GM19463 (cell line): Measurements from ENCODE around the gene AXDND1.

Source experiments
- ATAC-seq: cut with Tn5 transposase; IDR thresholded peaks from one replicate; pipeline ENCODE4 v1.9.1; 2021; ENCODE audit warnings: mild to moderate bottlenecking, moderate library complexity; ENCODE audit not compliant: unreplicated experiment

The AXDND1 gene, protein sequence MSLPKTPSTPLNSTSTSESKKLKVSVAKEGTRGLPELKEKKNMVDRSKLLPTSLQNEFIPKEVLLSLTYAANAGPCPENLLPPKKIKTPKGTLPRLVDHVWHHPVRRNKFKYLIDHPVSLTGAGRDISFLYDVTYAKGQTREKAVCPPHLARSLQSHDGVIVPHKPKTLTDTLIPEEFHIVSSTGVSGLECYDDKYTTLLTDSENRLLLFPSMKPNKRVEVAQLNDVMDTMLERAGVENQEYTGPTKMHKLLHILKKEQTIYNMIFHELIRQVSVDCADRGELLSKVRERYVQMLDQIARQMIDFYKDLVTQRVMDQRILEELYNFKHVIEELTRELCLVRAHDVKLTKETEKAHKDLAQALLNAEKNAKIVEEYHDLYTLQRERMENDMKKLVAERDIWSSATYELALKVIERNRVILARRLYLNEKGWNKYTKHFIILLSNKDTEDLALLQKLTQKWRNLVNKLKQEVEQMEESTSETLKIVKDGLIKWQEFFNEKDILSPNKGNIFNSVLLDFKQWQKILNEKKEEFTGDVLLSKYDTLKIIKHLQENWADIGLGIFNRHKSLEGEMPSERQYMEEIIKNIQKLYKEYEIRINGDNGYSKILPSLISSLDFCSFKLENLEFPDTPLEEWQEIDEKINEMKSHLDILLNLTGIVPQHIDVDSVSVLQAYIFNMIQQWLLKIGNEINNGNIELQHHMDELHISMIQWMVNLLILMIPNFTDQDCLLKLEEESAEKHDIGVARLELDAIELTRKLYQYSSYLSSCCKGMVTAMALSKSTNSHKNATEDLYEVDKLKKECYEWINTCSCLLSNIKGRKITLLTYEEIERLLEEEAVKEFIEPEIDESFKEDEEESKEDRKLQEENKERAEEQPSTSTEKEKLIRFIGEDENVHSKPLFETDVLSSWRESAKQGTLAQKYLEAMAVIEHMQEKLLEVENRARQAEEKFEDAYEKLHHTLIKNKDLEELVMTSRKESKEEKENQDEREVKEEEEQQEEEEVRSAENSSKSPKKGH

DNA sequence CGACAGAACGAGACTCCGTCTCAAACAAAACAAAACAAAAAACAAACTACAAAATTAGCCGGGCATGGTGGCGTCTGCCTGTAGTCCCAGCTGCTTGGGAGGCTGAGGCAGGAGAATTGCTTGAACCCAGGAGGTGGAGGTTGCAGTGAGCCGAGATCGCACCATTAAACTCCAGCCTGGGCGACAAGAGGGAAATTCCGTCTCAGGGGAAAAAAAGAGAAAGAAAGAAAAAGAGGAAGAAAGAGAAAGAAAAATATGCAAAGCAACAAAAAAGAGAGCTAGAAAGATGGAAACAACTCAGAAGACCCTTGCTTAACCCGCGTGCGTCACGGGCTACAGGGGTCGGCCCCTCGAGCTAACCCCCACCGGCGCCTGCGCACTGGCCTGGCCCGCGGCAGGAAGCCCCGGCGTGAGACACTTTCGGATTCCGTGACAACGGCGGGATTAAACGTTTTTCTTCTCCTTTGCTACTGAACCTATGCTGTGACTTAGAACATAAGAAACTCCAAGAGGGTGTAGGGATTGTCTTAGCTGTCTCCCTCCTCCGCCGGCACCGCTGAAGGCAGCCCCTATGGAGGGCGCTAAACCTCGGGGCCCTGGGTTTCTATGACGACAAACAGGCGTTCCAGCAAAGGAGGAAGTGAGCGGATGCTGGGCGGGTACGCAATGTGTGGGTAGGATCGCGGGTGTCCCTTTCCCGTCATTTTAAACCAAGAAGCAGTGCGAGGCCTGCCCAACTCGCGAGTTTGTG lies at the start of gene AXDND1:
Gene AXDND1, plus strand, starts transcription at position 630 of the 751 bp plus-strand sequence. CDS start 539 bp downstream, outside the sequence.
- ATAC-seq: peak; percentile 98

DNA sequence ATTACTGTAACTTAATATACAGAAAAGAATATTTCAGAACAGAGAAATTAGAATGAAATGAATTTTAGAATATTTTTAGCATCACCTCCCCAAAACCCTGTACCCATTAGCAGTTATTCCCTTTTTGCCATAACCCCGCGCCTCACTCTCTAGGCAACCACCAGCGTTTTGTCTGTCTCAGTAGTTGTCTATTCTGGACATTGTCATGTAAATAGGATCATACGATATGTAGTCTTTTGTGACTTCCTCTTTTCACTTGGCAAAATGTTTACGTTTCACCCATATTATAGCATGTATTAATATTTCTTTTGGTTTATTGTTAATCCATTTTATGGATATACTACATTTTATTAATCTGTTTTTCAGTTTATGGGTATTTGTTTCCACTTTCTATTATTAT lies 47.3 kb upstream of the AXDND1 start:
- no peak for ATAC-seq

DNA sequence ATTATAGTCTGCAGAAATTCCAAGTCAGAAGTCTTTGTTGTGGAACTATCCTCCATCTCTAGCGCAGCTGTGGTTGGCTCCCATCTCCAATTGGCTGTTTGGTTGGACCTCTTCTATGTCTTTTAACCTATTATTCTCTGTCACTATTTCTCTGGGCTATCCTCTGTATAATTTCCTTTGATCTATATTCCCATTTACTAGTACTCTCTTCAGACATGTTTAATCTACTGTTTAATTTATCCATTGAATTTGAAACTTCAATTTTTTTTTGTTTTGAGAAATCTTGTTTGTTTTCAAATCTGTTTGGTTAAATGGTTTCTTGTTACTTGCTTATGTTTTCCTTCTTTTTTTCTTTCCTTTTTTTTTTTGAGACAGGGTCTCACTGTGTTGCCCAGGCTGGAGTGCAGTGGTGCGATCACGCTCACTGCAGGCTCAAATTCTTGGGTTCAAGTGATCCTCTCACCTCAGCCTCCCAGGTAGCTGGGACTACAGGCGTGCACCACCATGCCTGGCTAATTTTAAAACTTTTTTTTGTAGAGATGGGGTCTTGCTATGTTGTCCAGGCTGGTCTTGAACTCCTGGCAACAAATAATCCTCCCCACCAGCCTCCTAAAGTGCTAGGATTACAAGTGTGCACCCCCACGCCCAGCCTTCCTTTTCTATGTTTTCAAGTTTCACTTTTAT lies 44.1 kb upstream of the AXDND1 start:
- no peak for ATAC-seq

DNA sequence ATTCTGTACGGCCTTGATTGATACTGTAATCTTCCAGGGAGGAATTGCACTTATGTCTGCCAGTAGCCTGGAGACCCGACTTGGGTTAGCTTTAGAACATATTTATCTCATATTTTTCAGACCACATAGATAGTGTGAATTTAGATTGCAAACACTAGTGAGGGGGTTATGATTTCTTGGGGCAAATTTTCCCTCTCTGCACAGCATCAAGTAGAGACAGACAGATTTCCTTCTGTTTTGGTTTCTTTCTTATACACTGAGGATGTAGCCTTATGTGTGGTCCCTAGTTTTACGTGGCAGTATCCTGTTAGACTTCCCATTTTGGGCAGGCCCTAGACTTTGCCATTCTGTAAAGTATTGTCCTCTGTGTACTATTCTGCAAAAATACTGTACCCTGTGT lies 43.2 kb upstream of the AXDND1 start:
- no peak for ATAC-seq

DNA sequence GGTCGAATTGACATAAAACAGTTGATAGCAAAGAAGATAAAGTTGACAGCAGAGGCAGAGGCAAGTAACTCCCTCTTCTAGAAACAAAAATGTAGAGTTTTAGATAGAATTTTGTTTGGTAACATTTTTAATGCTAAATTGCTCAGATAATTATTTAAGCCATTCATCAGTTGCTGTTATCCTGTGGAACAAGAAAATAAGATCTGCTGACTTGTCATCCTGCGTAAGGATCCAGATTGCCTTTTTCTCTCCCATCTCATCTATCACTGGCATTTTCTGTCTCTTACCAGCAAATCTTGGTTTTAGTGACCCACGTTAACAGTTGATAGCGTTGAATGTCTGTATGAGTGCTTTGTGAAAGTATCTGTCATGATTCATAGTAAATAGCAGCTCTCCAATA lies 42.3 kb upstream of the AXDND1 start:
- no peak for ATAC-seq

DNA sequence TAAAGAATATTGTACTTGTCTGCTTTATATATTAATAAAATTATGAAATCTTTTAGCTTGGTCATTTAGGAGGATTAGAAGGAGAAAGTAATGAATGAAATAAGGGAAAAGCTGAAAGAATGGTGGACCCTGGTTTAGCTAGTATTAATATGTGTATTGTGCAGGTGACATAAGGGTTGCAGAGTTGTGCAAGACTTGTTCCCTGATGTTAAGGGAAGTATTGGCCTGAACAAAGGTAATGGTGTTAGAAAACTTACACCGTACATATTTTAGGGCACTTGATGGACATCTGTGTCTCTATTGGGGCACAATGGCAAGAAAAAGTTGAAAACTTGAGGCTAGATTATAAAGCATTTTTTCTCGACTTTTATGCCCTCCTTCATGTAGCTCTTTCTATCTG lies 39.9 kb upstream of the AXDND1 start:
- ATAC-seq: no peak

DNA sequence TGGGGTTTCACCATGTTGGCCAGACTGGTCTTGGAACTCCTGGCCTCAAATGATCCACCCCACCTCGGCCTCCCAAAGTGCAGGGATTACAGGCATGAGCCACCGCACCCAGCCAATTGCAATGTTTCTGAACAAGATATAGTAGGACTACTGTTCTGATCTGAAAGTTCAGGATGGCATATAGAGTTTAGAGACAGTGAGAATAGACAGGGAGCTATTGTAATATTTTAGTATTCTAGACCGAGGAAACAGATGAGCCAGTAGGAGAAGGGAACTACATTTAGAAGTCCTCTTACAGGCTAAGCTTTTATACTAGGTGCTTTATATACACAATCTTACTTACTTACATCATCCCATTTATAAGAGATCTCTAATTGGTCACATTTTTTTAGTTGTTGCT lies 39.0 kb upstream of the AXDND1 start:
- no peak for ATAC-seq

DNA sequence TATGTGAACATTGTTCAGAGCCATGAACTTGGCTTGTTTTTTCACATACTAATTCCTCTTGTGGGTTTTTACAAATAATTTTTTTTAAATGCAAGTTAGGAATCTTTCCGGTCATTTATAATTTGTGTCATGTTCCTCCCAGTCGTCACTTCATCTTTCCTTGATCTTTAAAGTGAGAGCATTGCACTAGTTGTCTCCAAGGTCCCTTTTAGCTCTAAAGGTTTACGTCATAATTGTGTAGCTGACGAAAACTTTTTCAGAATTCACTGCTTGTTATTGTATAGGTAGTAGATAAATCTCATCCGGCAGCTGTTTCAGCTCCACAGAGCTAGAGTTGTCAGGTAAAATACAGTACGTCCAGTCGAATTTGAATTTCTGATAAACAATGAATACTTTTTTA lies 38.6 kb upstream of the AXDND1 start:
- ATAC-seq: no peak

DNA sequence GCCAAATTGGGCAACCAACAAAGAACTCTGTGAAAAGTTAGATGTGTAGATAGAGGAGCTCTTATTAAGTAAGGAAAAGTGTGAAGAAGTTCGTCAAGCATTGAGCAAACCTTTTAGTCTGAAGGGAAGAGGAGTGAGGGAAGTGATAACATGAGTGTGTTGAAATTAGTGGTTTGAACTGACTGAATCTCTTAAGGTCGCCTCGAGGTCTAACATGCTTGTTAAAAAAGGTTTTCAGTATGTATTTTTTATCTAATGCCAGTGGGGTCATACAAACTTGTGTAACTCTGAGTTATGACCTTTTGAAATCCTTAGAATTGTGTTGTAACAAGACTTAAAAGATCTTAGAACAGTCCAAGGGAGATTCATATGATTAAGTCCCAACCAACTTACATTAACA lies 38.1 kb upstream of the AXDND1 start:
- ATAC-seq: no peak

DNA sequence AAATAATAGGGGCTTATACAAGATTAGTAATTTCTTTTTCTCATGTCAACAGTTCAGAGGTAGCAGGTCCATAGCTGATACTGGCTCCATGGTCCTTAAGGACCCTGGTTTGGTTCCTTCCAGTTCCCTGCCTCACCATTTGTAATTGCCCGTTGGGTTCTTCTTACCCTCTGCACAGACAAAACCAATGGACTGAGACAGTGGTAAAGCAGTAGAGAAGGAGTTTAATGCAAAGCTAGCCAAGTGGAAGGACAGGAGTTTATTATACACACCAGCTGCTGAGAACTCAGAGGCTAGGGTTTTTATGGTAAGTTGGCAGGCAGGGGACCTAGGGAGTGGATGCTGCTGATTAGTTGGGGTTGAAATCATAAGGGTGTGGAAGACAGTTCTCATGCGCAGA lies 35.9 kb upstream of the AXDND1 start:
- no peak for ATAC-seq

DNA sequence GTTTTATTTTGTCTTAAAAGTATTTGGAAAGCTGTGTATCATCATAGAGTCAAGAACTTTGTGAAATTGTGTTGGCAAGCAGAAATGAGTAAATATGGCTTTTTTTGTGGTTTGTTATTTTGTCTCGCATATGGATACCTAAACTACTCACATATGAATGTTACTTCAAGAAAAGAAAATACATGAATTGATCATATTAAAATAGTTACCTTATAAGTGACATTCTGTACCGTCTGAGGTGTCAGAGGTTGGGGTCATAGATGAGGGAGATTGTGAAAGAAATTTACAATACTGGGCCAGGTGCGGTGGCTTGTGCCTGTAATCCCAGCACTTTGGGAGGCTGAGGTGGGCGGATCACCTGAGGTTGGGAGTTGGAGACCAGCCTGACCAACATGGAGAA lies 31.3 kb upstream of the AXDND1 start:
- no peak for ATAC-seq

DNA sequence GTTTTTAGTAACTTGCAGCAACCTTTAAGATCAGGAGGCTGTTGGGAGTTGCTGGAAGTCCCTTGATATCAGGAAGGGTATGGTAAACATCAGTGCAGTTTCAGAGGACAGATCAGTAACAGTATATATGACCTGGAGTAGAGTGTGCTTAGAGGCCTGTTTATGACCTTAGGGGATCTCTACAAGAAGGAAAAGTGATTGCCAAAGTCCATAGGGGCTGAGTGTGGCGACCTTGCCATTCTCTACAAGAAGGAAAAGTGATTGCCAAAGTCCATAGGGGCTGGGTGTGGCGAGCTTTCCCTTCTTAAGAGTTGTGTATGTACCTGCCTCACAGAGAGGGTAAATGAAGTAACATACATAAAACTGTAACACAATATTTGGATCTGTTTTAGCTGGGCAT lies 28.5 kb upstream of the AXDND1 start:
- no peak for ATAC-seq

DNA sequence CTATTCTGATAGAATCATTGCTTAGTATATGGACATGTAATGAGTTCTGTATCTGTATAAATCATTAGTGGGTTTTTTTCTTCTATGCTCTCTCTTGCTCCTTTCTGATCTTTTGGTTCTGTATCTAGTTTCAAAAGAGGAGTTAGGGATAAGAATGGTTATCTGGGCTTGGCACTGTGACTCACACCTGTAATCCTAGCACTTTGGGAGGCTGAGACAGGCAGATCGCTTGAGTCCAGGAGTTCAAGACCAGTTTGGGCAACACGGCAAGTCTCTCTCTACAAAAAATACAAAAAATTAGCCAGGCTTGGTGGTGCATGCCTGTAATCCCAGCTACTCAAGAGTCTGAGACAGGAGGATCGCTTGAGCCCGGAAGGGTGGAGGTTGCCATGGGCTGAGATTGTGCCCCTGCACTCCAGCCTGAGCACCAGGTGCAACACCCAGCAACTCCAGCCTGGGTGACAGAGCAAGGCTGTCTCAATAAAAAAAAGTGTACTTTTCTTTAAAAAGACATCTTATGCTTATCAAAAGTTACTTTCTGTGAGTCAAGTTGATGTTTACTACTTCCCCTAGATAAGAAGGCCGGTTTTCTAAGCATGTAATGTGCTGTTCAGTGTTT lies 27.7 kb upstream of the AXDND1 start:
- ATAC-seq: no peak

DNA sequence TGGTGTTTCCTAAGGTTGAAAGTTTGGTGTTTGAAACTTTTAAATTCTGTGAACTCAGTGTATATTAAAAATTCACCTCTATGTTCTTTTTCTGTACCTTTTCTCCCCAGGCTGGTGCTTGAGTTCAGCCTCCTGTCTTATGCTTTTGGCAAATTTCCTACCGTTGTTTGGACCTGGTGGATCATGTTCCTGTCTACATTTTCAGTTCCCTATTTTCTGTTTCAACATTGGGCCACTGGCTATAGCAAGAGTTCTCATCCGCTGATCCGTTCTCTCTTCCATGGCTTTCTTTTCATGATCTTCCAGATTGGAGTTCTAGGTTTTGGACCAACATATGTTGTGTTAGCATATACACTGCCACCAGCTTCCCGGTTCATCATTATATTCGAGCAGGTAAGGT lies 24.9 kb upstream of the AXDND1 start:
- ATAC-seq: no peak

DNA sequence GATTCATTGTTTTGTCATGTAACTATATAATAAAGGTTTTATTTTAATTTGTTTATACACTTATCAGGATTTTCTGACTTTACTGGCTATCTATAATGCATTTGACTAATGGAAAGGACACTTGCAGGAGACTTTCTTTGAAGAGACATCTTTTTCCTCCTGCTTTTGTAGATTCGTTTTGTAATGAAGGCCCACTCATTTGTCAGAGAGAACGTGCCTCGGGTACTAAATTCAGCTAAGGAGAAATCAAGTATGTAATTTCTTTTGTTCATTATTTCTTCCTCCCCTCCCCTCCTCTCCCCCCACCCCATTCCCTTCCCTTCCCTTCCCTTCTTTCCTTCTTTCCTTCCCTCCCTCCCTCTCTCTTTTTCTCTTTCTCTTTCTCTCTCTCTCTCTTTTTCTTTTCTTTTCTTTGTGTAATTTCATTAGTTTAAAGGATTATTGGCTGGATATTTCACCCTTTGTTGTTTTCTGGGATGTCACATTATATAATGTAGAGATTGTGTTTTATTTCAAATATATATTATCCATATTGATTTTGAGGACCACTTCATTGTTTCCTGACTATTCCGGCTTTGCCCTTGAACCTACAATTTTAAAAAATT lies 23.7 kb upstream of the AXDND1 start:
- no peak for ATAC-seq

DNA sequence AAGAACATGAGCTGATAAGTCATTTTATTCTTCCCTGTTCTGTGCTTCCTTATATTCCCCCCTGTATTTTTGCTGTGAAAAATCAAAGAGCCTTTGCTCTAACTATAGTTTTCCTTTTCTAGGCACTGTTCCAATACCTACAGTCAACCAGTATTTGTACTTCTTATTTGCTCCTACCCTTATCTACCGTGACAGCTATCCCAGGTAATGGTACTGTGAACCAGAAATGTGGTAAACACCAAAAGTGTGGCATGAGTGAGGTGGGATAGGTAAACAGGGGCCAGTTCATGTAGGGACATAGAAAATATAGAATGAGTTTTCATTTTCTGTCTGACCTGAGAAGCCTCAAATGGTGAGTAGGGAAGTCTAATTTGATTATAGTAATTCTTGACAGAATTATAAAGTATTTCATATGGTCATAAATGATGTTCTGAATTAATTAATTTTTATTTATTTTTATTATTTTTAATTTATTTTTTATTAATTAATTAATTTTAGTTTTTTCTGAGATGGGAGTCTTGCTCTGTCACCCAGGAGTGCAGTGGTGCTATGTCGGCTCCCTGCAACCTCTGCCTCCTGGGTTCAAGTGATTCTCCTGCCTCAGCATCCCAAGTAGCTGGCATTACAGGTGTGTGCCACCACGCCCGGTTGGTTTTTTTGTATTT lies 22.9 kb upstream of the AXDND1 start:
- no peak for ATAC-seq

DNA sequence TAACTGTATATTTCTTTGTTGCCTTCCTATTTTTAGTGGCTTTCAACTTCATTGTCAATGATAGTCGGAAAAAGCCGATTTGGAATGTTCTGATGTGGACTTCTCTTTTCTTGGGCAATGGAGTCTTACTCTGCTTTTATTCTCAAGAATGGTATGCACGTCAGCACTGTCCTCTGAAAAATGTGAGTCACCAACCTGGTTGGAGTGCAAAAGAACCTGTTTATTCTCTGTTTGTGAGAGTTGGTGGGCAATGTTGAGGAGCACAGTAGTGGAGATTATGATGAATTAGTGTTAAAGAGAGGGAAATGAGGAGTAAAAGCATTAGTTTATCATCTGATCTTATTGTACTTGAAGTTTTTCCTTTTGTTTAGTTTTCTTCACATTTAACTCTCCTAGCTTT lies 14.5 kb upstream of the AXDND1 start:
- no peak for ATAC-seq

DNA sequence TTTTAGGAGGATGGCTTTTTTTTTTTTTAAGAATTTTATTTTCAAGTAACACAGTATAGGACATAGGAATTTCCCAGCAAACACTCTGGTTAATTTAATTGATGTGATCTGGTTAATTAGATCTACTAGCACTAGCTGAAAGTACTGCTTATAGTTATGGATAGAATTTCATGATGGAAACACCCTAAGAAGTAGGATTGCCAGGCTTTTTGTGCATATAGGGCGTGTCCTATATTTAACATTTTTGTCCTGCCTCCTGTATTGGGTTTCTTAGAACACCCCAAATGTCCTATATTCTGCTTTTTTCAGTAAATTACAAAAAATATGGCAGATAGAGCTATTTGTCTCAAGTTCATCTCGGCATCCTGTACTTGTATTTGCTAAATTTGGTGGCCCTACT lies 13.5 kb upstream of the AXDND1 start:
- ATAC-seq: no peak

DNA sequence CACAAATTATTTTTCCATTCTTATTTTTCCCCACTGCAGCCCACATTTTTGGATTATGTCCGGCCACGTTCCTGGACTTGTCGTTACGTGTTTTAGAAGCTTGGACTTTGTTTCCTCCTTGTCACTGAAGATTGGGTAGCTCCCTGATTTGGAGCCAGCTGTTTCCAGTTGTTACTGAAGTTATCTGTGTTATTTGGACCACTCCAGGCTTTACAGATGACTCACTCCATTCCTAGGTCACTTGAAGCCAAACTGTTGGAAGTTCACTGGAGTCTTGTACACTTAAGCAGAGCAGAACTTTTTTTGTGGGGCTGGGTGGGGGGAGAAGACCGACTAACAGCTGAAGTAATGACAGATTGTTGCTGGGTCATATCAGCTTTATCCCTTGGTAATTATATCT lies 12.2 kb upstream of the AXDND1 start:
- ATAC-seq: no peak
